ENCODE data around the gene HBD.
"Not testable (repeated sequence)": the region's sequence is repeated elsewhere in the genome, so short reads cannot be mapped to it uniquely, and the experiment has no call there.

Gene HBD

GRCh38 chr11:5234381-5234834, at the start of gene HBD:
TSS of gene HBD (minus strand) at chr11:5234483. CDS start at chr11:5234433, 50 bp downstream.
- DNase-seq = peak; percentile 4 to 12

- no peak for DNase-seq
Measured at GRCh38 chr11:5283882-5284281, 49.6 kb upstream of the HBD start.

DNA sequence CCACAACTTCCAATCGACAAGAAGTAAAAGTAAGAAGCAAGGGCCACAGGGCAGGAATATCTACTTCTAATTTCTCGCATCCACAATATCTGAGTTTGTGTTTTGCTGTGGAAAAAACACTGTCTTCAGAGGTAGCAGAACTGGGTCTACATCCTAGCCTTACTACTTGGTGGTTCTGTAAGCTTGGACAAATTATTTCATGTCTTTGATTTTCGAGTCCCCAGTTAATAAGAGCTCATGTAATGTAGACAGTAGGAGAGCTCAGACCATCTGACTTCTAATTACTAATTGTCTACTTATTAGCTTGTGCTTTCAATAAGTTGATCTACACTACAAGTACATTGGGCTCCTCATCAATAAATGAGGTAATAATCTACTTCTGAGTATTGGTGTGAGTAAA, 48.8 kb upstream of the HBD start:
- no peak for DNase-seq

DNA sequence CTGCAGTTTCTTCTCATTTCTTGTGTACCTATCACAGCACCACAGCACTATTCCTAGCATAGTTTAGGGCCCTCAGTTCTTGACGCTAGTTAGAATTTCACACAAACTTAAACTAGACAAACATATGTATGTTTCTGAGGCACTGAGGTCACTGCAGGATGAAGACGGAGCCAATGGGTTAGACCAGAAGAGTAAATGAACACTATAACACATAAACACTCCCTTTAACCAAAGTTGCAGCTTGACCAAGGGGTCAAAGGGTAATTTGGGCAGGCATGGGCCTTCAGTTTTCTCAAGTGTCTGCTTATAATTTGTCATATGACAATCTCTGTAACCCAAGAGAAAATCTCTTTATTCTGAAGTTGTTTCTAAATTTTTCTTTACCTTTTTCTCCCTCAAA, 48.3 kb upstream of the HBD start:
- DNase-seq = no peak

- DNase-seq = no peak
Measured at GRCh38 chr11:5281596-5281995, 47.3 kb upstream of the HBD start.

- no peak for DNase-seq
Measured at GRCh38 chr11:5280582-5281102, 46.4 kb upstream of the HBD start.

GRCh38 chr11:5279471-5280090, 45.3 kb upstream of the HBD start:
- DNase-seq = no peak

- no peak for DNase-seq
Measured at GRCh38 chr11:5277807-5278382, 43.6 kb upstream of the HBD start.

DNA sequence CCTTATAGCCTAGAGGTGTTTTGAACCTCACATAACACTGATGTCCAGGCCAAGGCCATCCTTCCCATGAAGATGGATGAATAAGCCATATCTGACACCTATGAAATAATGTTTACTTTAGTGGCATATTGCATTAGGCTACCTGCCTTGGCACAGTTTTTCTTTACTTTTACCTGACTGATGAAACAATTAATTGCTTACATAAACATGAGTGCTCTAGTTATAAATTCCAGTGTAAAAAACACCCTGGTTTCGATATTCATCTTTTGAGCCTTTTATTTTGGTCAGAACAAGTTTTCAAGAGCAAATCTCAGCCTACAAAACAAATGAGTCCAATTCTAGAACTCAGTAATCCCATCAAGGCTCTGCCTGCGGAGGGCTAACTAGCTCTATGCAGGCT, 42.4 kb upstream of the HBD start:
- no peak for DNase-seq

DNA sequence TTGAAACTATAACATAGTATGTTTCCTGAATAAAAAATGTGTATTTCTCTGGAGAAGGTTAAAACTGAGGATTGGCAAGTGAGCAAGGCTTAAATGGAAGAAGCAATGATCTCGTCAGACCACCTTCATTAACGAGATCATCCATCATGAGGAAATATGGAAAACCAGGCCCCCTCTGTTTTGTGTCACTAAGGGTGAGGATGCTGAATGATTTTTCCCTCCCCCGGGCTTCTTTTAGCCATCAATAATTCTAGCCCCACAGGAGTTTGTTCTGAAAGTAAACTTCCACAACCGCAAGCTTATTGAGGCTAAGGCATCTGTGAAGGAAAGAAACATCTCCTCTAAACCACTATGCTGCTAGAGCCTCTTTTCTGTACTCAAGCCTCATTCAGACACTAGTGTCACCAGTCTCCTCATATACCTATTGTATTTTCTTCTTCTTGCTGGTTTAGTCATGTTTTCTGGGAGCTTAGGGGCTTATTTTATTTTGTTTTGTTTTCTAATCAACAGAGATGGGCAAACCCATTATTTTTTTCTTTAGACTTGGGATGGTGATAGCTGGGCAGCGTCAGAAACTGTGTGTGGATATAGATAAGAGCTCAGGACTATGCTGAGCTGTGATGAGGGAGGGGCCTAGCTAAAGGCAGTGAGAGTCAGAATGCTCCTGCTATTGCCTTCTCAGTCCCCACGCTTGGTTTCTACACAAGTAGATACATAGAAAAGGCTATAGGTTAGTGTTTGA, 41.3 kb upstream of the HBD start:
- no peak for DNase-seq

DNA sequence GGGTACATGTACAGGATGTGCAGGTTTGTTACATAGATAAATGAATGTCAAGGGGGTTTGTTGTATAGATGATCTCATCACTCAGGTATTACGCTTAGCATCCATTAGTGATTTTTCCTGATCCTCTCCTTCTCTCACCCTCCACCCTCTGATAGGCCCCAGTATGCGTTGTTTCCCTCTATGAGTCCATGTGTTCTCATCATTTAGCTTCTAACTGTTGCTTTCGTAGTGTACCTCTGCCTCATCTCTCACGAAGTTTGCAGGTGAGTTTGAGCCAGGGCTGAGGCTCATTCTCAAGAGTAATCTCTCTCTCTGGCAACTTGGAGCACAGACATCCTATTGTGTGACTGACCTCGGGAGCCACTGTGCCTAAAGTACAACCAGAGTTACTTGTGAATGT, 40.1 kb upstream of the HBD start:
- no peak for DNase-seq

DNA sequence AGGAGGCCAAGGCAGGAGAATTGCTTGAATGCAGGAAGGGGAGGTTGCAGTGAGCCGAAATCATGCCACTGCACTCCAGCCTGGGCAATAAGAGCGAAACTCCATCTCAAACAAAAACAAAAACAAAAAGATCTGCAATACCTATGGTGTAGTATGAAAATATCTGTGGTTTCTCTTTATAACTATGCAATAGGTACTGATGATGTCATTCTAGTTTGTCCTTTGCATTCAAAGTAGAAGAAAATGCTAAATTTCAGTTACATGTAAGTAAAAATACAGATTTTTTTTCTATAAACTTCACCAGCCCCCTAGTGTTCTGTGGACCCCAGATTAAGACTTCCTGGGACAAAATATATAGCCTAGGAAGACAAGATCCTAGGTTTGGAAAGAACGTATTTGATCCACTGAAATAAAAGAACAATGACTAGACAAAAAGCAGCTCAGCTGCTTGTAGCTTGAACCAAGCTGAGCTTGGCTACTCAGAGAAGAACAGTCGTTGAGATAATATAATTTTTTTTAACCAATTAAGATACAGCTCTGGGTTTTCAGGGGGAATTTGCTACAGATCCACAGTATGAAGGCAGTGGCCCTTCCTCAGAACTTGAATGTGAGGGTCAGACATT, 38.2 kb upstream of the HBD start:
- no peak for DNase-seq

DNA sequence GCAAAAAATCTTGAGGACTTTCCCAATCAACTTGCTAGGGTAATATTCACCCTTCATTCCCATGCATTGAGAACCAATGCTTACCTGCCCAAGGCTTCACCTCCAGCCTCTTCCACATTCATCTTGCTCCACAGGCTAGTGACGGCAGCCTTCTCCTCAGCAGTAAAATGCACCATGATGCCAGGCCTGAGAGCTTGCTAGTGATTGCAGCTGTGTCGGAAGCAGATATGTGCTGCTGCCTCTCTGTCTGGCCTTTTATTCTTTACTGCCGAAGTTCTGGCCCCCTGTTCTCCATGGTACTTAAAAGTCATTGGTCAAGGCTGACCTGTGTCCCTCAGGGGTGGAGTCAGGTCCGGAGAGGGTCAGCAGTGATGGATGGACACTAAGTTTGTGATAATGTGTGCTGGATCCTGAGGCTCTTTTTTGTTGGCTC, 35.4 kb upstream of the HBD start, which contains the start of gene HBE1:
Gene HBE1 (minus strand): TSS at position 231 of the 433 bp plus-strand sequence. CDS start 55 bp downstream, at position 176.
- no peak for DNase-seq

DNA sequence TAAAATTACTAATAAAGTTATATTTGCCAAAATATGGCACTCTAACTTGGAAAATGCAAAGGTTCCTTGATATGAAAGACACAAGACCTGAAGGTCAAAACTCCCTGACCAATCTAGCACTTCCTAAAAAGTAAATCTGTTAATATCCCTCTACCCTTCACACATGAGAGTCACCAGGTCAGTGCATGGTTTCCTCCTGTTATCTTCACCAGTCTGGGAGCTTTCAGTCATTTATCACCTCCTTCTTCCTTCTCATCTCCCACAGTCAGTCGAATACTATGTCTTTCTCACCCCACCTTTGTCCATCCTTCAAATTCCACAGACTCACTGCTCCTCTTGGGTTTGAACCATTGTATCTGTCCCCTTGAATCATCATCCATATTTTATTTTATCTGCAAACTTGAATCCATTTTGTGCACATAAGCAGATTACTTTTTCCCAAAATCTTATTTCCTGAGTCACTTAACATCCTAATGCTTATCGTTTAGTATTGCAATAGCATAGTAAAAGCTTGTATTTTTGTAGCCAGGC, 32.8 kb upstream of the HBD start:
- DNase-seq = no peak

DNA sequence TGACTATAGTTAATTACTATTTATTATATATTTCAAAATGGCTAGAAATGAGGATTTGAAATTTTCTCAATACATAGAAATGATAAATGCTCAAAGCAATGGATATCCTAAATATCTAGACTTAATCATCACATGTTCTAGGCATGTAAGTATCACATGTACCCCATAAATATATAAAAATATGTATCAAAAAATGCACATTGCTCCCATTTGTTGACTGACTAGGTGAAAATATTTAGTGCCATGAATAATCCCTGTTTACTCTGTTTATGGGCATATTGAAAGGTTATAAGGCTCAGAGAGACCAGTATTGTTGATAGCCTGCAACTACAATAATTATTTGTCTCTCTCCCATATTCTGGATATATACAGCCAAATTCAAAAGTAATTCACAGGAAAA, 32.3 kb upstream of the HBD start:
- DNase-seq = no peak

GRCh38 chr11:5265832-5266231, 31.5 kb upstream of the HBD start:
- DNase-seq = no peak

DNA sequence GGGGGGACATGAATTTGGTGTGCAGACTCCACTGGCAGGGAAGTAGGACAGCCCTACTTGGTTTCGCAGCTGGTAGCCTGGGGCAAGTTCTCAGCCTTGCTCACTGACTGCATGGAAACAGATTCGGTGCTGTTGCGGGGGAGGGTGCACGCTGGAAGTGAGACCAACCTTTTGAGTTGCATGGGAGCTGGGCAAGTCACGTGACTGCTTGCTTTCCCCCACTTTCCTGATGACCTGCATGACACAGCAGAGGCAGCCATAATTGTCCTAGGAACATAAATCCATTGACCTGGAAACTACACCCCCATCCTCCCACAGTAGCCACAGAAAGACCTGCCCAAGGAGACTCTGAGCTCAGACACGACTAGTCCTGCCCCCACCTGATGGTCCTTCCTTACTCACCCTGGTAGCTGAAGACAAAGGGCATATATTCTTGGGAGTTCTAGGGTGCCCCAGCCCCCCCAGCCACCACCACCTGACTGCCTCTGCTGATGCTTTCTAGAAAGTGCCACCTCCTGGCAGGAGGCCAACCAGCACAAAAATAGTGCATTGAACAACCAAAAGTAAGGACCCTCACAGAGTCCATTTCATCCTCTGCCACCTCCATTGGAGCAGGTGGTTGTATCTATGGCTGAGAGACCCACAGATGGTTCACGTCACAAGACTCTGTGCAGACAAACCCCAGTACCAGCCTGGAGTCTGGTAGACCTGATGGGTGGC, 24.4 kb upstream of the HBD start:
- no peak for DNase-seq

GRCh38 chr11:5257296-5257695, 23.0 kb upstream of the HBD start:
- no peak for DNase-seq

DNA sequence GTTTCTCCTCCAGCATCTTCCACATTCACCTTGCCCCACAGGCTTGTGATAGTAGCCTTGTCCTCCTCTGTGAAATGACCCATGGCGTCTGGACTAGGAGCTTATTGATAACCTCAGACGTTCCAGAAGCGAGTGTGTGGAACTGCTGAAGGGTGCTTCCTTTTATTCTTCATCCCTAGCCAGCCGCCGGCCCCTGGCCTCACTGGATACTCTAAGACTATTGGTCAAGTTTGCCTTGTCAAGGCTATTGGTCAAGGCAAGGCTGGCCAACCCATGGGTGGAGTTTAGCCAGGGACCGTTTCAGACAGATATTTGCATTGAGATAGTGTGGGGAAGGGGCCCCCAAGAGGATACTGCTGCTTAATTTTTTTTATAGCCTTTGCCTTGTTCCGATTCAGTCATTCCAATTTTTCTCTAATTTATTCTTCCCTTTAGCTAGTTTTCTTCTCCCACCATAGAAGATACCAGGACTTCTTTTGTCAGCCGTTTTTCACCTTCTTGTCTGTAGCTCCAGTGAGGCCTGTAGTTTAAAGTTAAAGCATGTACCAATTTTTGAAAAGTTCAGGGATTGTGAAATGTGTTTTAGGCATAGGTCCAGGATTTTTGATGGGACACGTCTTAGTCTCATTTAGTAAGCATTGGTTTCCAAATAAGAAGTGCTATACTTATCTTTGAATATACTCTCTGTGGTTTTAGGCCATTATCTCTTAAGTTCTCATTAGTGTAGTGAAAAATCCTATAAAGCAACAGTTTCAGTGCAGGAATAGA, 20.5 kb upstream of the HBD start, which contains the start of gene HBG2:
Gene HBG2 (minus strand): TSS at position 136 of the 768 bp plus-strand sequence. CDS start 53 bp downstream, at position 83.
- not testable (repeated sequence) for DNase-seq

DNA sequence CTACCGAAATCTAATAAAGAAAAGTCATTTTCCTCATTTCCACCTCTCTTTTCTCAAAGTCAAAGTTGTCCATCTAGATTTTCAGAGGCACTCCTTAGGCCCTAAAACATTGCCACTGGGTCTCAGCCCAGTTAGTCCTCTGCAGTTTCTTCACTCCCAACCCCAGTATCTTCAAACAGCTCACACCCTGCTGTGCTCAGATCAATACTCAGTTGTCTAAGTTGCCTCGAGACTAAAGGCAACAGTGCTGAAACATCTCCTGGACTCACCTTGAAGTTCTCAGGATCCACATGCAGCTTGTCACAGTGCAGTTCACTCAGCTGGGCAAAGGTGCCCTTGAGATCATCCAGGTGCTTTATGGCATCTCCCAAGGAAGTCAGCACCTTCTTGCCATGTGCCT, 19.7 kb upstream of the HBD start:
- not testable (repeated sequence) for DNase-seq

- not testable (repeated sequence) for DNase-seq
Measured at GRCh38 chr11:5253440-5253839, 19.2 kb upstream of the HBD start.

GRCh38 chr11:5252919-5253265, 18.6 kb upstream of the HBD start:
- DNase-seq = no peak
